Fibroblast of mammary gland (primary cell): ENCODE results near the gene SYPL2.
A peak's percentile ranks its signal among the peaks of the same experiment; 100 is the strongest.

Source experiments
- DNase-seq: peaks from one replicate; pipeline ENCODE4 v3.0.0-alpha.2; 2010; ENCODE audit warnings: low read depth
- H3K4me3 ChIP-seq: 2 replicates; pipeline ENCODE4 v1.5.1; 2011; ENCODE audit warnings: low read depth, mild to moderate bottlenecking, low read length, moderate library complexity; ENCODE audit not compliant: control insufficient read depth
- CTCF ChIP-seq: conservative IDR thresholded peaks from 2 replicates; pipeline ENCODE4 v1.5.1; 2011; ENCODE audit warnings: low read depth, low read length, inconsistent platforms; ENCODE audit not compliant: control insufficient read depth, insufficient read depth

The SYPL2 gene

GRCh38 chr1:109495738-109496137 lies 29.4 kb downstream of the SYPL2 start:
- no peak for TF ChIP-seq CTCF
- no peak overlapping the region for H3K4me3 ChIP-seq
- DNase-seq = no peak

GRCh38 chr1:109497449-109498160 lies 31.3 kb downstream of the SYPL2 start:
- no peak for DNase-seq
- H3K4me3 ChIP-seq = no peak overlapping the region
- no peak for TF ChIP-seq CTCF

- no peak overlapping the region for H3K4me3 ChIP-seq
- TF ChIP-seq CTCF = peak; percentile 58
- peak; percentile 34 for DNase-seq
Measured at GRCh38 chr1:109498161-109498801, 31.9 kb downstream of the SYPL2 start.

- DNase-seq = no peak
- no peak overlapping the region for H3K4me3 ChIP-seq
- TF ChIP-seq CTCF = no peak
Measured at GRCh38 chr1:109499081-109499480, 32.7 kb downstream of the SYPL2 start.

GRCh38 chr1:109499661-109500536 lies 33.6 kb downstream of the SYPL2 start:
- H3K4me3 ChIP-seq = no peak overlapping the region
- peak; percentile 63 for TF ChIP-seq CTCF
- peak; percentile 61 for DNase-seq

- no peak overlapping the region for H3K4me3 ChIP-seq
- no peak for TF ChIP-seq CTCF
- DNase-seq = peak; percentile 11
Measured at GRCh38 chr1:109500941-109501381, 34.6 kb downstream of the SYPL2 start.
